Astrocyte of the spinal cord (primary cell): Measurements from ENCODE around the gene PCDHGA1.

Source experiments
- DNase-seq: peaks from one replicate; pipeline ENCODE4 v3.0.0; 2011; ENCODE audit warnings: low read depth, low spot score
- H3K4me3 ChIP-seq: 2 replicates; pipeline ENCODE4 v1.5.1; 2011; ENCODE audit warnings: low read depth, mild to moderate bottlenecking, low read length, moderate library complexity
- in situ Hi-C: cut with HindIII; loops from 2 replicates; pipeline ENCODE4 v1.10.0; 2017; ENCODE audit warnings: low sequenced_read_pairs
- TF ChIP-seq, protein P1 (sequence below): IDR thresholded peaks from 2 replicates; pipeline ENCODE4 v1.5.1; 2012; ENCODE audit warnings: low read depth, mild to moderate bottlenecking, low read length, inconsistent platforms

Gene PCDHGA1

DNA sequence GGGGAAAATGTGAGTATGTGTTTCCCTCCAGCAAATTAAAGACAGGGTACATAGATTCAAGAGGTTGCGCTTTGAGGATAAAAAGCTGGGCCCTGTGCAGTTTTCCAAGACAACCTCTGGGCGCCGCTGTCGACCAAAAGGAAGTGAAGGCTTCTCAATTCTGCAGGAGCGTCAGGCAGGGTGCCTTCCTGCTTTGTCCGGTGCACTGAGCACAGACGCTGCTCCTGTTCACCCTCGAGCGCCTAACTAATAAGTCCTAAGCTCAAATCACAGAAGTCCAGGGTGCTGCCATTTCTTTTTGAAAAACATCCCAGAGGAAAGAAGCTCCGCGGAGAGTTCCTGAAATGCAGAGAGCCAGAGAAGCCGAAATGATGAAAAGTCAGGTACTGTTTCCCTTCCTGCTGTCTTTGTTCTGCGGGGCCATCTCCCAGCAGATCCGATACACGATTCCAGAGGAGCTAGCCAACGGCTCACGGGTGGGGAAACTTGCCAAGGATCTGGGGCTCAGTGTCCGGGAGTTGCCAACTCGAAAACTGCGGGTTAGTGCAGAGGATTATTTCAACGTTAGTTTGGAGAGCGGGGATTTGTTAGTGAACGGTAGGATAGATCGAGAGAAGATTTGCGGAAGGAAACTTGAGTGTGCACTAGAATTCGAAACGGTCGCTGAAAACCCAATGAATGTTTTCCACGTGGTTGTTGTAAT is 19.8 kb downstream of the PCDHGA1 start, which contains the start of gene PCDHGB1:
Gene PCDHGB1, plus strand, starts transcription at position 183 of the 703 bp plus-strand sequence. Its CDS starts 162 bp downstream, at position 345.
- TF ChIP-seq, protein P1, sequence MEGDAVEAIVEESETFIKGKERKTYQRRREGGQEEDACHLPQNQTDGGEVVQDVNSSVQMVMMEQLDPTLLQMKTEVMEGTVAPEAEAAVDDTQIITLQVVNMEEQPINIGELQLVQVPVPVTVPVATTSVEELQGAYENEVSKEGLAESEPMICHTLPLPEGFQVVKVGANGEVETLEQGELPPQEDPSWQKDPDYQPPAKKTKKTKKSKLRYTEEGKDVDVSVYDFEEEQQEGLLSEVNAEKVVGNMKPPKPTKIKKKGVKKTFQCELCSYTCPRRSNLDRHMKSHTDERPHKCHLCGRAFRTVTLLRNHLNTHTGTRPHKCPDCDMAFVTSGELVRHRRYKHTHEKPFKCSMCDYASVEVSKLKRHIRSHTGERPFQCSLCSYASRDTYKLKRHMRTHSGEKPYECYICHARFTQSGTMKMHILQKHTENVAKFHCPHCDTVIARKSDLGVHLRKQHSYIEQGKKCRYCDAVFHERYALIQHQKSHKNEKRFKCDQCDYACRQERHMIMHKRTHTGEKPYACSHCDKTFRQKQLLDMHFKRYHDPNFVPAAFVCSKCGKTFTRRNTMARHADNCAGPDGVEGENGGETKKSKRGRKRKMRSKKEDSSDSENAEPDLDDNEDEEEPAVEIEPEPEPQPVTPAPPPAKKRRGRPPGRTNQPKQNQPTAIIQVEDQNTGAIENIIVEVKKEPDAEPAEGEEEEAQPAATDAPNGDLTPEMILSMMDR: peak; percentile 57
- peak; percentile 53 for DNase-seq
- peak within 1 kb of the TSS; percentile 32 for H3K4me3 ChIP-seq
- in situ Hi-C loops: no loop called here

DNA sequence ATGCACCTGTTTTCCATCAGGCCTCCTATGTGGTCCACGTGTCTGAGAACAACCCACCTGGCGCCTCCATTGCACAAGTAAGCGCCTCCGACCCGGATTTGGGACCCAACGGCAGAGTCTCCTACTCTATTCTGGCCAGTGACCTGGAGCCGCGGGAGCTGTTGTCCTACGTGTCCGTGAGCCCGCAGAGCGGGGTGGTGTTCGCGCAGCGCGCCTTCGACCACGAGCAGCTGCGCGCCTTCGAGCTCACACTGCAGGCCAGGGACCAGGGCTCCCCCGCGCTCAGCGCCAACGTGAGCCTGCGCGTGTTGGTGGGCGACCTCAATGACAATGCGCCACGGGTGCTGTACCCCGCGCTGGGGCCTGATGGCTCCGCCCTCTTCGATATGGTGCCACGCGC is 21.3 kb downstream of the PCDHGA1 start:
- no peak for DNase-seq
- no peak overlapping the region for H3K4me3 ChIP-seq
- TF ChIP-seq, protein P1: no peak
- in situ Hi-C loops: no loop called here

DNA sequence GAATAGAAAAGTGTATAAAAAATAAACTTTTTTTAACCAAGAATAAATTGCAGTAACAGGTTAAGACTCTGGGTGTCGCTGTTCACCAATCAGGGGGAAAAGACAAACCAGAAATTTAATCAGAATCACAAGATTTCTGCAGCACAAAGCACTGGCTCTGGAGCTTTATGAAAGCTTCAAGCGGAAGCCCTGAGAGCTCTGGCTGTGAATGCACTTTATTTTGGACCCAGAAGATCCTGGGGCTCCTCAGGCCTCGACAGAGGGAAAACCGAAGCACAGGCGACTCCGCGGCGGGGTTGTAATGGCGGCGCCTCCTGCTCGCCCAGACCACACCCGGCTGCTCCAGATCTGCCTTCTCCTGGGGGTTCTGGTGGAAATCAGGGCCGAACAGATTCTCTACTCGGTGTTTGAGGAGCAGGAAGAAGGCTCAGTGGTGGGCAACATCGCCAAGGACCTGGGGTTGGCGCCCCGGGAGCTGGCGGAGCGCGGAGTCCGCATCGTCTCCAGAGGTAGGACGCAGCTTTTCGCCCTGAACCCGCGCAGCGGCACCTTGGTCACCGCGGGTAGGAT is 24.7 kb downstream of the PCDHGA1 start, which contains the start of gene PCDHGA4:
Gene PCDHGA4, plus strand, starts transcription at position 122 of the 570 bp plus-strand sequence. Its CDS starts 87 bp downstream, at position 209.
- H3K4me3 ChIP-seq: peak within 1 kb of the TSS; percentile 35
- in situ Hi-C loops: no loop called here
- TF ChIP-seq, protein P1: peak; percentile 43
- no peak for DNase-seq

DNA sequence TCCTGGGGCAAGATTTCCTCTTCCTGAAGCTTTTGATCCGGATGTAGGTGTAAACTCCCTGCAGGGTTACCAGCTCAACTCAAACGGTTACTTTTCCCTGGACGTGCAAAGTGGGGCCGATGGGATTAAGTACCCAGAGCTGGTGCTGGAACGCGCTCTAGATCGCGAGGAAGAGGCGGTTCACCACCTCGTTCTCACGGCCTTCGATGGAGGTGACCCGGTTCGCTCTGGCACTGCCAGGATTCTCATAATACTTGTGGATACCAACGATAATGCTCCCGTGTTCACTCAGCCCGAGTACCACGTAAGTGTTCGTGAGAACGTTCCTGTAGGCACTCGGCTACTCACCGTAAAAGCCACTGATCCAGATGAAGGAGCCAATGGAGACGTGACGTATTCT is 25.3 kb downstream of the PCDHGA1 start:
- peak overlapping the region; percentile 35 for H3K4me3 ChIP-seq
- no peak for DNase-seq
- in situ Hi-C loops: no loop called here

DNA sequence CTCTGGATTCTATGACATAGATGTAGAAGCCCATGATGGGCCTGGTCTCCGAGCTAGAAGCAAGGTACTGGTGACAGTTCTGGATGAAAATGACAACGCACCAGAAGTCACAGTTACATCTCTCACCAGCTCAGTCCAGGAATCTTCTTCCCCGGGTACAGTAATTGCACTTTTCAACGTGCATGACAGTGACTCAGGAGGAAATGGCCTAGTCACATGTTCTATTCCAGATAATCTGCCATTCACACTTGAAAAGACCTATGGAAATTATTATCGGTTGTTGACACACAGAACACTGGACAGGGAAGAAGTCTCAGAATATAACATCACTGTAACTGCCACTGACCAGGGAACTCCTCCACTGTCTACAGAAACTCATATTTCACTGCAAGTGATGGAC is 25.8 kb downstream of the PCDHGA1 start:
- TF ChIP-seq, protein P1: no peak
- no peak for DNase-seq
- in situ Hi-C loops: no loop called here
- no peak overlapping the region for H3K4me3 ChIP-seq

More for the DNA sequence above, 25.3 kb downstream of the PCDHGA1 start:
- TF ChIP-seq, protein P1: no peak

DNA sequence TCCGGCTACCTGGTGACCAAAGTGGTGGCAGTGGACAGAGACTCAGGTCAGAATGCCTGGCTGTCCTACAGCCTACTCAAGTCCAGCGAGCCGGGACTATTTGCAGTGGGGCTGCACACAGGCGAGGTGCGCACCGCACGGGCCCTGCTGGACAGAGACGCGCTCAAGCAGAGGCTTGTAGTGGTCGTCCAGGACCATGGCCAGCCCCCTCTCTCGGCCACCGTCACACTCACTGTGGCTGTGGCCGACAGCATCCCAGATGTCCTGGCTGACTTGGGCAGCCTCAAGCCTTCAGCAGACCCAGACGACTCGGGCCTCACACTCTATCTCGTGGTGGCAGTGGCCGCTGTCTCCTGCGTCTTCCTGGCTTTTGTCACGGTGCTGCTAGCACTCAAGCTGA is 26.6 kb downstream of the PCDHGA1 start:
- no peak for DNase-seq
- H3K4me3 ChIP-seq: no peak overlapping the region
- in situ Hi-C loops: no loop called here
- TF ChIP-seq, protein P1: no peak
